Heart left ventricle (tissue), 16 donors: ENCODE data around the gene HLA-DQB1. TPM values are rescaled to one million over a fixed set of nuclear protein-coding genes. Genes with fewer than 3 reads are reported as not detected.

Source experiments
- ATAC-seq, 4 donors: fragments of 200-7000 bp; cut with Tn5 transposase; one replicate each; pipeline ENCODE4 v1.9.1; 2020 to 2022; ENCODE audit warnings: moderate library complexity in 4 of 4, mild to moderate bottlenecking in 3 of 4, moderate number of reproducible peaks in 1 of 4
- DNase-seq, 5 donors: peaks; one replicate each; pipeline ENCODE4 v3.0.0-alpha.2; 2020
- H3K27ac ChIP-seq, 12 donors: fragments of 200-600 bp; sonication (generic) in 4 of 12; one replicate each; pipeline versions ENCODE4 v1.5.0 to v1.8.0; 2016 to 2022; ENCODE audit warnings: mild to moderate bottlenecking in 2 of 12
- H3K27me3 ChIP-seq, 9 donors: fragments of 200-600 bp; sonication (generic) in 2 of 9; one replicate each; pipeline versions ENCODE4 v1.5.1 to v1.8.0; 2016 to 2022; ENCODE audit warnings: mild to moderate bottlenecking in 3 of 9
- H3K36me3 ChIP-seq, 9 donors: fragments of 200-600 bp; sonication (generic) in 2 of 9; one replicate each; pipeline versions ENCODE4 v1.5.0 to v1.8.0; 2018 to 2022; ENCODE audit warnings: mild to moderate bottlenecking in 2 of 9
- H3K4me1 ChIP-seq, 12 donors: fragments of 200-600 bp; sonication (generic) in 4 of 12; one replicate each; pipeline versions ENCODE4 v1.5.0 to v1.8.0; 2016 to 2022; ENCODE audit warnings: mild to moderate bottlenecking in 3 of 12
- H3K4me3 ChIP-seq, 12 donors: fragments of 200-600 bp; sonication (generic) in 4 of 12; one replicate each; pipeline versions ENCODE4 v1.5.0 to v1.8.0; 2017 to 2022; ENCODE audit warnings: mild to moderate bottlenecking in 9 of 12, moderate library complexity in 4 of 12
- H3K9me3 ChIP-seq, 12 donors: fragments of 200-600 bp; sonication (generic) in 4 of 12; one replicate each; pipeline versions ENCODE4 v1.5.0 to v1.8.0; 2016 to 2022; ENCODE audit warnings: mild to moderate bottlenecking in 1 of 12
- POLR2A ChIP-seq, 2 donors: fragments of 450-650 bp; IDR thresholded peaks; one replicate each; pipeline ENCODE4 v1.6.1; 2017; ENCODE audit warnings: antibody characterized with exemption in 2 of 2, mild to moderate bottlenecking in 2 of 2, moderate library complexity in 2 of 2
- WGBS, 4 donors: extraction: QIAGEN DNeasy Blood & Tissue Kit in 2 of 4; methylation state at CpG; one replicate each; pipeline versions ENCODE4 v1.1.5 to v1.1.7; 2013 to 2018; 5-methylcytosine and 5-hydroxymethylcytosine counted together
- intact Hi-C, 10 donors: fragments of 100-400 bp; cut with DNase I; formaldehyde crosslinking; loops; one replicate each; pipeline versions ENCODE4 v1.11.1 to v1.14.2; 2022
- polyA plus RNA-seq, 2 donors: library from polyadenylated mRNA; stranded (reverse); fragments of 200-250 nt; gene quantifications; one replicate each; pipeline ENCODE4 v1.2.3, GENCODE V29; 2013
- total RNA-seq, 9 donors: library from RNA; depleted of rRNA in 2 of 9; stranded (reverse); fragments of >200 nt in 2 of 9; fragmentation: NEBNext Ultra II Directional in 3 of 9; extraction: Animal tissue kit (Norgen Biotek cat#: 25700) in 3 of 9; gene quantifications; one replicate each; pipeline versions ENCODE4 v1.1.0 to v1.2.4, GENCODE V29; 2016 to 2023
- TF ChIP-seq, protein P1 (sequence below), 12 donors: fragments of 200-600 bp; sonication (generic) in 4 of 12; IDR thresholded peaks; one replicate each; pipeline versions ENCODE4 v1.5.0 to v1.8.0; 2018 to 2022; ENCODE audit warnings: antibody characterized with exemption in 12 of 12, mild to moderate bottlenecking in 5 of 12
- donor health status: ischemic (EF 13 %, LVEDD 7.1; RV severe dilation, severe dysfunction).
- donor health status: healthy with polysubstance abuse.
- donor health status: DM: no; HTN: yes; CAD: no.
- donor health status: DM: no; HTN: no; CAD: no.
- donor health status: ischemic (EF 25% LVEDD 6.9; RV normal size, moderate dysfunction).
- donor health status: ischemic (EF 25% LVEDD 5.7; RV mildly dilated, moderate dysfunction).
- donor health status: healthy.
- donor health status: DM: yes; HTN: yes; CAD: no.
- donor health status: ischemic (EF 35%, LVEDD 5.7; RV mildly dilated, moderate dysfunction).
- donor health status: nonischemic (EF 11% LVEDD 7.7; RV severe dilation, severe dysfunction).
- donor health status: DM: yes; HTN: yes; CAD: no.
- donor health status: PGD.
- donor health status: ischemic (EF 29% LVEDD 5.4; RV normal size, mild dysfunction).
- donor health status: nonischemic (EF 23%, LVEDD 6.1; RV moderate dilation, normal function).

HLA-DQB1 gene
- total and polyA plus RNA-seq, 11 donors: 0.38 to 86.5 (median 15.4) TPM

DNA sequence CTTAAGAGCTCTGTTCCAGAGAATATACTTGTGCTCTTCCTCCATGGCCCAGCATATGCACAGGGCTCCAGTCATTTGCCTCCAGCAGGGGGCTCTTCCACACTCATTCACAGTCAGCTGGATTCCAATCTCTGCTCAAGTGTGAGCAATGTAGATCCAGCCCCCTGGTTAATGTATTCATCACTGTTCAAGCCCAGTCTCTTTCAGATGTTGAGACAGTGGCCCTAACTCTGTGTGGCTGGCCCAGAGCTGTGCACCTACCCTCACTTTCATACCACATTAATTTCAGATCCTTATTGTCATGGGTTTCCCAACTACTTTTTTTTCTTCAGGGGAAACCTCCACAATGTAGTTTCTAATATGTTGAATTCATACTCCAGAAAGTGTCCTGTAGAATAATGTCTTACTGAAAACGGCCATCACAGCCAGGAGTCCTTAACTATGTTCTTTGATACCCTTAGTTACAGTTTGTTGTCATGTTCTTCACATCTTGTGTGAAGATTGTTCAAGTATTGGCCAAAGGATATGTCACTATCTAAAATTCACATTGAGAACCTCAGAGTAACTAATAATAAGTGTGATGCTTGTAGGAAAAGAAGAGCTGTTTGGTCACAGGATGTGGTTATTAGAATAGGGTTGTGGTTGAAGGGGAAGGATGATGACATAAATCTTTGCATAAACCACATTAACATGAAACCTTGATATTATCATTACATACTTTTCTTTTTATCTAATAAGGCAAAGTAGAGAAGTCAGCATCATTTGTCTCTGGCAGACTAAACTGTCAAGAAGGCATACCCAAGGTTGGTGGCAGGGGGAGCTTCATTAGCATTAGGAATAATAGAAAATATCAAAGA is 43.7 kb downstream of the HLA-DQB1 start:
- DNase-seq (peak in 3 of 5 donors; percentile 26 to 58 (median 28)), ATAC-seq (peak in 3 of 4 donors; percentile 67 to 87 (median 76))
- no peaks in the 10 kb centered on the region for H3K36me3 ChIP-seq
- peaks cover 0 to 7% (median 0%) of the 10 kb centered on the region in 12 donors for H3K9me3 ChIP-seq
- intact Hi-C loops: loop anchor here in 5 of 10 donors (5.0 to 10.0 kb wide), 3 partner anchors 35 to 72 kb away; no protein-coding TSS in a partner anchor
- peaks cover 0 to 14% (median 0%) of the 10 kb centered on the region in 12 donors for H3K4me1 ChIP-seq
- no peaks in the 10 kb centered on the region for H3K27me3 ChIP-seq
- 0 to 50% (median 24%) methylated on average over 1 of the region's 1 CpG for WGBS, 4 donors
- H3K27ac ChIP-seq: peak overlapping the region in 2 of 12 donors; percentile 41 to 72
- H3K4me3 ChIP-seq: no peak overlapping the region
- no peak for TF ChIP-seq POLR2A (IDR thresholded peaks at IDR 0.05)
- TF ChIP-seq, protein P1, sequence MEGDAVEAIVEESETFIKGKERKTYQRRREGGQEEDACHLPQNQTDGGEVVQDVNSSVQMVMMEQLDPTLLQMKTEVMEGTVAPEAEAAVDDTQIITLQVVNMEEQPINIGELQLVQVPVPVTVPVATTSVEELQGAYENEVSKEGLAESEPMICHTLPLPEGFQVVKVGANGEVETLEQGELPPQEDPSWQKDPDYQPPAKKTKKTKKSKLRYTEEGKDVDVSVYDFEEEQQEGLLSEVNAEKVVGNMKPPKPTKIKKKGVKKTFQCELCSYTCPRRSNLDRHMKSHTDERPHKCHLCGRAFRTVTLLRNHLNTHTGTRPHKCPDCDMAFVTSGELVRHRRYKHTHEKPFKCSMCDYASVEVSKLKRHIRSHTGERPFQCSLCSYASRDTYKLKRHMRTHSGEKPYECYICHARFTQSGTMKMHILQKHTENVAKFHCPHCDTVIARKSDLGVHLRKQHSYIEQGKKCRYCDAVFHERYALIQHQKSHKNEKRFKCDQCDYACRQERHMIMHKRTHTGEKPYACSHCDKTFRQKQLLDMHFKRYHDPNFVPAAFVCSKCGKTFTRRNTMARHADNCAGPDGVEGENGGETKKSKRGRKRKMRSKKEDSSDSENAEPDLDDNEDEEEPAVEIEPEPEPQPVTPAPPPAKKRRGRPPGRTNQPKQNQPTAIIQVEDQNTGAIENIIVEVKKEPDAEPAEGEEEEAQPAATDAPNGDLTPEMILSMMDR (IDR thresholded peaks at IDR 0.05): peak in 9 of 12 donors; percentile 29 to 63 (median 47)

DNA sequence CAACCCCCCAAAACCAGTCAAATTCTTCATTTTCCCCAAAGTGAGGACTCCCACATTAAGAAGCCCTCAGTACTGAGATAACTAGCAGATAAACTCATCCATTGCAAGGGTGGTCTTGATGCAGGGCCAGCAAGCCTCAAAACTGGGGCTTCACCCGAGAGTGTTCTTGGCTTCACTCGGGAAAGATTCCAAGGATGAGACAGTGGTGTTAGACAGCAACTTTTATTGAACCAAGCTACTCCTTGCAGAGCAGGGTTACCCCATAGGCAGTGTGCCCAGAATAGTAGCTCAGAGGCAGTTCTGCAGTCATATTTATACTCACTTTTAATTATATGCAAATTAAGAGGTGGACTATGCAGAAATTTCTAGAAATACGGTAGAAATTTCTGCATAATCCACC is 45.1 kb downstream of the HLA-DQB1 start:
- Histone ChIP-seq H3K27me3 (no peaks in the 10 kb centered on the region), H3K27ac (no peak overlapping the region), H3K36me3 (no peaks in the 10 kb centered on the region), H3K9me3 (peaks cover 0 to 12% (median 0%) of the 10 kb centered on the region in 12 donors), H3K4me1 (peaks cover 0 to 14% (median 0%) of the 10 kb centered on the region in 12 donors), H3K4me3 (no peak overlapping the region)
- no peak for TF ChIP-seq POLR2A (IDR thresholded peaks at IDR 0.05)
- TF ChIP-seq, protein P1 (IDR thresholded peaks at IDR 0.05): no peak
- ATAC-seq (no peak), DNase-seq (no peak)
- 37 to 50% (median 40%) methylated on average over 3 of the region's 3 CpGs for WGBS, 4 donors
- intact Hi-C loops: loop anchor here in 5 of 10 donors (5.0 to 10.0 kb wide), 3 partner anchors 36 to 73 kb away; no protein-coding TSS in a partner anchor

DNA sequence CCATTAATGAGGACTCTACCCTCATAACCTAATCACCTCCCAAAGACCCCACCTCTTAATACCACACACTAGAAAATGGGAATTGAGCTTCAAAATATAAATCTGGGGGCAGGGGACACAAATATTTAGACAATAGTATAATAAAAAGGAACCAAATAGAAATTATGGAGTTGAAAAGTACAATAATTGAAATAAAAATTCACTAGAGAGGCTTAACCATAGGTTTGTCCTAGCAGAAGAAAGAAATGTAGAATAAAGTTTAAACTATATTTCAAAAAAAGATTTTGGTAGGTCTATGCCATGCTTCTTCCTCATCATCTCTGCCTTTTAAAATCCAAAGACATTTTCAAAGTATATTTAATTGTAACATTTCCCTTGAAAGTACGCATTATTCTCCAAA is 48.7 kb downstream of the HLA-DQB1 start:
- no peak for TF ChIP-seq POLR2A (IDR thresholded peaks at IDR 0.05)
- TF ChIP-seq, protein P1 (IDR thresholded peaks at IDR 0.05): no peak
- Histone ChIP-seq H3K27me3 (no peaks in the 10 kb centered on the region), H3K36me3 (no peaks in the 10 kb centered on the region), H3K4me1 (peaks cover 0 to 6% (median 0%) of the 10 kb centered on the region in 12 donors), H3K27ac (no peak overlapping the region), H3K9me3 (peaks cover 0 to 12% (median 0%) of the 10 kb centered on the region in 12 donors), H3K4me3 (no peak overlapping the region)
- ATAC-seq (no peak), DNase-seq (no peak)
- WGBS, 4 donors: 49 to 97% (median 73%) methylated on average over 1 of the region's 1 CpG
- intact Hi-C loops: loop anchor here in 1 of 10 donors (2.0 kb wide), 1 partner anchor 183 kb away; no protein-coding TSS in a partner anchor

DNA sequence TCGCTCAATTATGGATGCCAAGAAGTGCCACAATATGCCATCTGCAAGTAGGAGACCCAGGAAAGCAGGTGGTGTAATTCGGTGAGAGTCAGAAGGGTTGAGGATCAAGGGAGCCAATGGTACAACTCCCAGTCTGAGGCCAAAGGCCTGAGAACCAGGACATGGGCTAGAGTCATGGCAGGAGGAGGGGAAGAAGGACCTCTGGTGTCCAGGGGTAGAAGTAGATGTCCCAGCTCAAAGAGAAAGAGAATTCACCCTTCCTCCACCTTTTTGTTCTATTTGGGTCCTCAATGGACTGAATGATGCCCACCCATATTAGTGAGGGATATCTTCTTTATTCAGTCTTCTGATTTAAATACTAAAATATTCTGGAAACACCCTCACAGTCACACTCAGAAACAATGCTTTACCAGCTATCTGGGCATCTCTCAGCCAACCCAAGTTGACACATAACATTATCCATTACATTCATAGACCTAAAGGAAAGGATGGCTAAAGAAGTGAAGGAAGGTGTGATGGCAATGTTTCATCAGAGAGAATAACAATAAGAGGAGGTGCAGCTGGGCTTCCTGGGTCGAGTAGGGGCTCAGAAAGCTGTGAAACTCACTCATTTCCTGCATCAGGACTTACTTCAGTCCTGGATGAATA is 50.4 kb downstream of the HLA-DQB1 start:
- intact Hi-C loops: no loop called here
- no peak for ATAC-seq
- no peak for DNase-seq
- H3K27me3 ChIP-seq: no peaks in the 10 kb centered on the region
- H3K36me3 ChIP-seq: no peaks in the 10 kb centered on the region
- H3K4me1 ChIP-seq: no peaks in the 10 kb centered on the region
- no peak overlapping the region for H3K4me3 ChIP-seq
- H3K27ac ChIP-seq: no peak overlapping the region
- WGBS, 4 donors: 34 to 47% (median 37%) methylated on average over 3 of the region's 3 CpGs
- TF ChIP-seq POLR2A (IDR thresholded peaks at IDR 0.05): no peak
- TF ChIP-seq, protein P1 (IDR thresholded peaks at IDR 0.05): no peak
- H3K9me3 ChIP-seq: peaks cover 0 to 12% (median 0%) of the 10 kb centered on the region in 12 donors
